Stimulated activated effector memory CD8-positive, alpha-beta T cell treated with anti-CD3 and anti-CD28 coated beads, Interleukin-12 subunit alpha, Interleukin-12 subunit beta, amount 100 ng/mL, for 72 hours (primary cell): ENCODE data around the gene LPAR5.

Source experiments
- ATAC-seq: fragments of 150-1000 bp; cut with Tn5 transposase; 2 replicates; pipeline ENCODE4 v1.10.0; 2021
- DNase-seq, 2 donors: peaks; one replicate each; pipeline ENCODE4 v3.0.0; 2021 to 2022; ENCODE audit warnings: low spot score in 2 of 2
- H3K27ac Mint-ChIP-seq: one replicate; pipeline ENCODE4 v1.8.0; 2022; ENCODE audit warnings: mild to moderate bottlenecking, mixed read lengths
- H3K36me3 Mint-ChIP-seq: one replicate; pipeline ENCODE4 v1.8.0; 2022; ENCODE audit warnings: mild to moderate bottlenecking, mixed read lengths
- H3K4me1 Mint-ChIP-seq: one replicate; pipeline ENCODE4 v1.8.0; 2022; ENCODE audit warnings: mixed read lengths
- H3K4me3 Mint-ChIP-seq: one replicate; pipeline ENCODE4 v1.8.0; 2022; ENCODE audit warnings: mild to moderate bottlenecking, mixed read lengths
- H3K9me3 Mint-ChIP-seq: one replicate; pipeline ENCODE4 v1.8.0; 2022; ENCODE audit warnings: mixed read lengths

LPAR5 gene

DNA sequence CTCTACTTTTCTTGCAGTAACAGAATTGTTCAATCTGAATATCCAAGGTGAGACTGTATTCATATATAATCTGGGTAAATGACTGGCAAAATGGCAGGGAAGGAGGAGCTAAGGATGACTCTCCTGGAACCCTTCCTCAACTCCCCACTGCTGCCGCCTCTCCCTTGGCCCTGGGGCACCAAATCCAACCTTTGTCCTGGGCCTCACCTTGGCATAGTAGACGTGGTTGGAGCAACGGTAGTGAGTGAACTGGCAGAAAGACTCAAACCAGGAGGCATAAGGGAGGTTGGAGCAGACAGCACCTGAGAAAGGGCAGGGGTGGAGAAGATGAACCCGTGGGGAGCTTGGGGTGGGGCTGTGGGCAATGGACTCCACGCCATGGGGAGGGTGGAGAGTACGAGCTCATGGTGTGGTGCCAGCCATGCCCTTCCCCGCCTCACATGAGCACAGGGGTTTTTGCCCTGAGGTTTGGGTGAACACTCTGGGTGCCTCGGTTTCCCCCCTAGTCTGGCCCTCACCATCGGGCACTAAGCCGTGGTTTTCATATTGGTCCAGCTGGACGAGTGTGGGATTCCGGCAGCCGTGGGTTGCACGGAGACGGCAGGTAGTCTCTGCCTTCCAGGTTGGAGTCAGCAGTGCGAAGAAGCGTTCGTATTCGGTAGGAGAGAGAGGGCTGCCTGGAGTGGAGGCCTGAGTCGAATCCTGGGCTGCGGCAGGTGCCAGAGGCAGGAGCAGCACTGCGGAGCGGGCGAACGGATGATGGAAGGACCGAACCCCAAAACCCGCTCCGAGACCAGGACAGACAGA is 10.7 kb upstream of the LPAR5 start:
- DNase-seq = no peak
- Mint-ChIP-seq H3K36me3 (peaks cover 45% of the 10 kb centered on the region), H3K27ac (peak overlapping the region; percentile 79), H3K4me1 (peaks cover 22% of the 10 kb centered on the region), H3K4me3 (peak overlapping the region; percentile 64), H3K9me3 (peaks cover 7% of the 10 kb centered on the region)
- no peak for ATAC-seq

GRCh38 chr12:6644903-6645302 is 9.1 kb upstream of the LPAR5 start:
- DNase-seq (no peak), ATAC-seq (no peak)
- H3K36me3 Mint-ChIP-seq = peaks cover 29% of the 10 kb centered on the region
- no peak overlapping the region for H3K27ac Mint-ChIP-seq
- peaks cover 22% of the 10 kb centered on the region for H3K4me1 Mint-ChIP-seq
- no peak overlapping the region for H3K4me3 Mint-ChIP-seq
- H3K9me3 Mint-ChIP-seq = peaks cover 7% of the 10 kb centered on the region

DNA sequence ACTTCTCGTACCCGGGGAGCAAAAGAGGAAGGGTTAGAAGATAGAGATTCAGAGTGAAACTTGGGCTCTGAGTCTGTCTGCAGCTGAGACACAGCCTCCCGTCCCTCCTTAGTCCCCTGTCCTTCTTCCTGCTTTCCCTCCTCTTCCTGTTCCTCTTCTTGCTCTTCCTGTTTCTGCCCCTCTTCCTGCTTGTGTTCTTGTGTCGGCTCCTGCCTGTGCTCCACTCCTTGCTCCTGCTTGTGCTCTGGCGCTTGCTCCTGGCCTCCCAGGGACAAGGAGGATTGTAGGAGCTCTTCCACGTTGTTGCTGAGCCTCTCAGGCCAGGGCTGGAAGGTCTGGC is 8.5 kb upstream of the LPAR5 start:
- H3K9me3 Mint-ChIP-seq = peaks cover 7% of the 10 kb centered on the region
- H3K36me3 Mint-ChIP-seq = peaks cover 27% of the 10 kb centered on the region
- H3K27ac Mint-ChIP-seq = no peak overlapping the region
- peaks cover 22% of the 10 kb centered on the region for H3K4me1 Mint-ChIP-seq
- H3K4me3 Mint-ChIP-seq = no peak overlapping the region
- DNase-seq = no peak
- no peak for ATAC-seq

GRCh38 chr12:6643569-6644256 is 8.0 kb upstream of the LPAR5 start:
- Mint-ChIP-seq H3K9me3 (peaks cover 7% of the 10 kb centered on the region), H3K4me1 (peaks cover 22% of the 10 kb centered on the region), H3K27ac (no peak overlapping the region), H3K36me3 (peaks cover 26% of the 10 kb centered on the region), H3K4me3 (no peak overlapping the region)
- DNase-seq (no peak), ATAC-seq (no peak)

DNA sequence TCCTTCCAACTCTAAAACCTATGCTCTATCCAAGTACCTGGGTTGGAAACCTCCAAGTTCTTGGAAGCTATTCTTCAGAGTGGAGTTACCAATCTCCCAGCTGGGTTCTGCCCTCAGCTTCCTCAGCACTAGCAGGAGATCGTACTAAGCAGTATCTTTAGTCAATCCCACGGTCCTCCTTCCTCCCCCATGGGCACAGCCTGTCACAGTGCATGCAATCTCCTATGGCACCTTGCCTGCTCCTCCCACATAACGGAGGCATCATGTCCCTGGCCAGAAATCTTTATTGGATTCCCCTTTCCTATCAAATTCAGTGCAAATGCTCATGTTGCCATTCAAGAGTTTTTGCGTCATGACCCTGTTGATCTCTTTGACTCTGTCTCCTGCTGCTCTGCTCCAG is 5.4 kb upstream of the LPAR5 start:
- Mint-ChIP-seq H3K27ac (peak overlapping the region; percentile 23), H3K4me1 (peaks cover 17% of the 10 kb centered on the region), H3K9me3 (peaks cover 7% of the 10 kb centered on the region), H3K36me3 (peaks cover 8% of the 10 kb centered on the region), H3K4me3 (no peak overlapping the region)
- no peak for ATAC-seq
- no peak for DNase-seq

DNA sequence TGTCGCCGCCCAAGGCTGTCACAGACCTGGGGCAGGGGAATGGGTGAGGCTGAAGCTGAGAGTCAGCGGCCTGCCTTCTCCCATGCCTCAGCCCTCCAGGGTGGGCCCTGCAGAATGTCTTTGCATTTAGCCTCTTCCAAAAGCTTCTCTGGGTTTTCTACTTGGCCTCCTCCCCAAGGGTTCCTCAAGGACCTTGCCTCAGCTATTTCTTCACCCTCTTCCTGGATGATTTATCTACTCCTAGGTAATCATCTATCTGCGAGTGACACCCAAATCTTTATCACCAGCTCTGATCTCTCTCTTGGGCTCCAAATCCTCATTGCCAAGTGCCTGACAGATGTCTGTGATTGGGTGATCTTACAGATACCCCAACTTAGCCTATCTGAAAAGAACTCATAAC is 4.7 kb upstream of the LPAR5 start:
- Mint-ChIP-seq H3K27ac (no peak overlapping the region), H3K4me3 (no peak overlapping the region), H3K36me3 (peaks cover 11% of the 10 kb centered on the region), H3K9me3 (peaks cover 7% of the 10 kb centered on the region), H3K4me1 (peaks cover 23% of the 10 kb centered on the region)
- no peak for DNase-seq
- no peak for ATAC-seq

- ATAC-seq (no peak), DNase-seq (no peak)
- peaks cover 27% of the 10 kb centered on the region for H3K4me1 Mint-ChIP-seq
- peaks cover 6% of the 10 kb centered on the region for H3K36me3 Mint-ChIP-seq
- H3K9me3 Mint-ChIP-seq = peaks cover 5% of the 10 kb centered on the region
- no peak overlapping the region for H3K4me3 Mint-ChIP-seq
- H3K27ac Mint-ChIP-seq = peak overlapping the region; percentile 74
Observed at GRCh38 chr12:6639151-6639801, 3.5 kb upstream of the LPAR5 start.

DNA sequence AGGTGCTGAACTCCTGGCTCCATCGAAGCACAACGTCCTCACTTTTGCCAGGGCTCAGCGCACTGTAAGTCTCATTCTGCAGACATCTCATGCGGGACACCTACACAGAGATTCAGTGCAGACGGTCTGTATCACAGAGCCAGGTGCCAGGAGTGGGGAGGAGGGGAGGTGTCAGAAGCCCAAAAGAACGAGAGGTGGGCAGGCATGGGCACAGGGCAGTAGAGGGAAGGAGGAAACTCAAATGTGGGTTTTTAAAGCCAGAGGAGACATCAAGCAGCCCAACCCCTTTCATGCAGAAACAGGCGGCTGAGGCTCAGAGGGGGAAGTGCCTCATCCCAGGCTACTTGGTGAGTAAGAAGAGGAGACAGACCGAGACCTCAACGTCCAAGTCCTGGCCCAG is 2.5 kb upstream of the LPAR5 start:
- Mint-ChIP-seq H3K36me3 (peaks cover 6% of the 10 kb centered on the region), H3K27ac (peak overlapping the region; percentile 74), H3K9me3 (no peaks in the 10 kb centered on the region), H3K4me1 (peaks cover 31% of the 10 kb centered on the region), H3K4me3 (no peak overlapping the region)
- DNase-seq (no peak), ATAC-seq (no peak)

DNA sequence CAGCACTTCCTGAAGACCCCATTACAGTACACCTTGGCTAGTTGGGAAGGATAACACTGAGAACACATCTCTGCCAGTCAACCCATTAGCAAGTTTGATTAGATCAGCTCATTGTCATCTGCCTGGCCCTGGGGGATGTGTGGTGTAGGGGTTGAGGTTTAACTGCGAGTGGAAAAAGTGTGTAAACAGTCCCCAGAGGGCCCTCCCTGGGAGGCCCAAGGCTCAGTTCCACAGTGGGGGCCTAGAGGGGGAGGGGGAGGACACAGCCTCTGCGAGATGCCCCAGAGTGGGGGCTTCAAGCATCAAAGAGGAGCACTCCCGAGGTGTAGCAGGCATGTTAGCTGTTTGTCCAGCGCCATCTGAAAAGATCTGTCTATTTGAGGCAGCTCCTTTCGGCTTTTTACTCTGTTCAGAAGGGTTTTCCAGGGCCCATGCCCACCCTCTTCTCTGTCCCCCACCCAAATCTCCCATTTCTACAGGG is 344 bp downstream of the LPAR5 start:
- Mint-ChIP-seq H3K36me3 (peaks cover 24% of the 10 kb centered on the region), H3K9me3 (no peaks in the 10 kb centered on the region), H3K4me1 (peaks cover 60% of the 10 kb centered on the region), H3K27ac (peak overlapping the region; percentile 96), H3K4me3 (peak overlapping the region; percentile 82)
- peak; percentile 88 for ATAC-seq
- peak; percentile 42 to 79 for DNase-seq

DNA sequence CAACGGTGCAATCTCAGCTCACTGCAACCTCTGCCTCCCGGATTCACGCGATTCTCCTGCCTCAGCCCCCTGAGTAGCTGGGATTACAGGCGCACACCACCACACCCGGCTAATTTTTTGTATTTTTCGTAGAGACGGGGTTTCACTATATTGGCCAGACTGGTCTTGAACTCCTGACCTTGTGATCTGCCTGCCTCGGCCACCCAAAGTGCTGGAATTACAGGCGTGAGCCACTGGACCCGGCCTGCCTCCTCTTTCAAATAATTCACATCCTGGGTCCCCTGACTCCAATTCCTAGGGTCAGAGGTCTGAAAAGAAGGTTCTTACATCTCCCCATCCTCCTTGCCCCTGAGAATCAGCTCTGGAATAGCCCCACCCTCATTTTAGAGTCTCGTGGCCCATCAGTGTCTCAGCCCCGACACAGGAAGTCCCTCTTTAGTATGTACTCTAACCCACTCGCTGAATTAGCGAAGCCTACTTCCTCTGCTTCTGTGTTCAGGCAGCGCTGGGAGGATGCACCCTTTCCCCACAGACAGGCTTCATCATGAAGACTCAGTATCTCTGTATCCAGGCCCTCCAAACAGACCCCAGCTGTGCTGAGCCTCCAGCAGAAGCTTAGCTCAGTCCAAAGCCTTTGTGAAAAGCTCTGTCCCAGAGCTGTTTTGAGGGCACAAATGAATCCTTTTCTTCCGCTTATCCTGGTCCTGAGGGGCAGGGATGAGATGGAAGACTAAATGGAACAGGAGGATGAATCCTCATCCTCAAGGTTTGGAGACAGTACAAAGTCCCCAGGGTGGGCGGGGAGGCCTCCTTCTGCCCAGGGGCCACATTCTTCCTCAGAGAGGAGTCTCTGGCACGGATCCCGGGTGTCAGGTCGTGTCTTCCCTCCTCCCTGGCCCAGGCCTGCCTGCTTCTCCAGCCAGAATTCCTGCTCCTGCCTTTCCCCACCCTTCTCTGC is 3.5 kb downstream of the LPAR5 start:
- peak in 1 of 2 donors; percentile 68 for DNase-seq
- peaks cover 67% of the 10 kb centered on the region for H3K4me1 Mint-ChIP-seq
- no peaks in the 10 kb centered on the region for H3K9me3 Mint-ChIP-seq
- peak overlapping the region; percentile 86 for H3K4me3 Mint-ChIP-seq
- H3K27ac Mint-ChIP-seq = peak overlapping the region; percentile 96
- H3K36me3 Mint-ChIP-seq = peaks cover 42% of the 10 kb centered on the region
- ATAC-seq = peak; percentile 69

DNA sequence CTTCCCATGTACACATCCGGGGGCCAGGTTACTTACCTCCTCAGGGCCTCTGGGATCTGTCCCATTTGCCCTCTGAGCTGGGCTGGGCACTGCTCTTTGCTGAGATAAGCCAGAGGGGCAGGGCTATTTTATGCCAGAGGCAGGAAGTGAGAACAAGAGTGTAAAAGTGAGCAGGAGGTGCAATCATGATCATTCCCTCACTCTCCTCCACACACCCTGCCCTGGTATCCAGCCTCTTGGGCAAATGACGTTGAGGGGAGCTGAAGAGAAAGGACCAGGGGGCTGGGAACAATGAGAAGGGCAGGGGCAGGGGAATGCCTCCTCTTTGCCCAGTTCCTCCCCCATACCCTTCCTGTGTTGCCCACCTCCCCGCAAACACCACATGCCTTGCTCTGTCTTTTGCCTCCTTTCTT is 4.2 kb downstream of the LPAR5 start:
- no peak for ATAC-seq

DNA sequence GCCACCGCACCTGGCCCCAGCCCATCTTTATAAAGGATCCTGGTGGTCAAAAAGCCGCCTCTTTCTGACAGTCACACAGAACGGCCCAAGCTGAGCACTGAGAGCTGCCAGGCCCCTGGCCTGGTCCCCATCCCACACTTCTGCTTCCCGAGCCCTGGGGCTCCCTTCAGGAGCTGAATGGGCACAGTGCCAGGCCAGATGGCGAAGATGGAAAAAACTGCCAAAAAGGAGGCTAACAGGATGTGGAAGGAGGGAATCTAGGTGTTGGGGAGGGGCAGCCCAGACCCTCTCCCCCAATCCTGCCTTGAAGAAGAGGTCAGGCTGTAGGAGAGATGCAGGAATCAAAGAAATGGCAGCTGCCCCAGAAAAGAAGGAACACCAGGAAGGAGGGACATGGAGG is 5.0 kb downstream of the LPAR5 start:
- no peak for ATAC-seq
- Mint-ChIP-seq H3K9me3 (no peaks in the 10 kb centered on the region), H3K4me1 (peaks cover 67% of the 10 kb centered on the region)

More for the DNA sequence above, 4.2 kb downstream of the LPAR5 start:
- Mint-ChIP-seq H3K4me3 (peak overlapping the region; percentile 86), H3K9me3 (no peaks in the 10 kb centered on the region), H3K36me3 (peaks cover 46% of the 10 kb centered on the region), H3K4me1 (peaks cover 72% of the 10 kb centered on the region), H3K27ac (peak overlapping the region; percentile 96)
- no peak for DNase-seq

DNA sequence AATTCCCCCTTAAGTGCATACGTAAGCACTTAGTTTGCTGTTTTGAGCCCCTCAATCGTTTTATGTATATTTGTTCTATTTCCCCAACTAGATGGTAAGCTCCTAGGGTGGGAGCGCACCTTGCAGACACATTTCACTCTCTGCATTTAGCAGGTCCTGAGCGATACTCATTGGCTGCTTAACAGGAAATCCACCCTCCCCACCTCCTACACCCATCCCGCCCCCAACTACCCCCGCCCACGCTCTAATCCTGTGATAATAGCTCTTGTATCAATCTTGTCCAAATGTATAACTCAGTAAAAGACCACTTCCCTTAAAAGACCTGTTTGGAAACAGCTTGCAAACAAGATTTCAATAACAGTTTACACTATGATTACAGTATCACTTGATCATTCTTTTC is 8.1 kb downstream of the LPAR5 start:
- peak overlapping the region; percentile 70 for H3K27ac Mint-ChIP-seq
- peak overlapping the region; percentile 66 for H3K4me3 Mint-ChIP-seq
- H3K36me3 Mint-ChIP-seq = peaks cover 66% of the 10 kb centered on the region
- DNase-seq (no peak), ATAC-seq (peak; percentile 63)
- H3K4me1 Mint-ChIP-seq = peaks cover 45% of the 10 kb centered on the region
- no peaks in the 10 kb centered on the region for H3K9me3 Mint-ChIP-seq

More for the DNA sequence above, 5.0 kb downstream of the LPAR5 start:
- peak overlapping the region; percentile 96 for H3K27ac Mint-ChIP-seq
- H3K36me3 Mint-ChIP-seq = peaks cover 49% of the 10 kb centered on the region
- DNase-seq = no peak
- H3K4me3 Mint-ChIP-seq = peak overlapping the region; percentile 86

GRCh38 chr12:6626654-6627283 is 9.0 kb downstream of the LPAR5 start:
- Mint-ChIP-seq H3K9me3 (no peaks in the 10 kb centered on the region), H3K4me1 (peaks cover 36% of the 10 kb centered on the region), H3K36me3 (peaks cover 61% of the 10 kb centered on the region), H3K27ac (peak overlapping the region; percentile 70), H3K4me3 (peak overlapping the region; percentile 66)
- ATAC-seq (peak; percentile 64), DNase-seq (no peak)
